ENCODE results near the gene NBPF4. TPM values are rescaled to one million over a fixed set of nuclear protein-coding genes. Genes with fewer than 3 reads are reported as not detected.

Gene NBPF4
- total RNA-seq: not detected in 2 replicates

GRCh38 chr1:108243976-108244375, at the start of gene NBPF4:
TSS of gene NBPF4 (minus strand) at chr1:108244076. CDS start at chr1:108243761, 315 bp downstream.

GRCh38 chr1:108199781-108200686, 43.8 kb downstream of the NBPF4 start, which contains the start of gene SLC25A24:
TSS of gene SLC25A24 (minus strand) at chr1:108200343. CDS start at chr1:108200138, 205 bp downstream.

Other genes with a start within 250 kb of the NBPF4 start
- 31.5 and 32.0 TPM in 2 replicates for gene SLC25A24, start 43.7 kb downstream of the NBPF4 start, total RNA-seq
- gene NBPF6, start 206.3 kb upstream of the NBPF4 start, total RNA-seq: not detected in 2 replicates

Data from pericardium fibroblast (primary cell).